ENCODE results near the gene TRIP13. TPM values are rescaled to one million over a fixed set of nuclear protein-coding genes. Genes with fewer than 3 reads are reported as not detected.

Gene TRIP13
- total RNA-seq, 2 donors from 2014 or later = 17.6 to 30.9 TPM

DNA sequence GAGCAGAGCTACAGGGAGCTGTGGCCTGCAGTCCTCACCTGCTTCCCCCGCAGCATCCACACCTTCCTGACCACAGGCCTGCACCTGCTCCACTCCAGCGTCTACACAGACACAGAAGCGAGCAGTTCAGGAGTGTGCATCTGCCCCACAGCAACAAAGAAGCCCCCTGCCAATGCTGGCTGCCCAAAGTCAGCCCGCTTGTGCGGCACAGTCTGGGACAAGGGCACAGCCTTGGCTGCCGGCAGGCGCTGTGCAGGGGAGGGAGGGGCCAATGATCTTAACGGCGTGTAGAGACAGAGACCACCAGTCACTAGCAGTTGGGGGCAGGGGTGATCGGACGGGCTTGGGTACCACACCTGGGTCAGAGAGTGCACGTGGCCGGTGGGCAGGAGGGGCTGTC, 6.6 kb upstream of the TRIP13 start:
- Mint-ChIP-seq H3K27me3 (no peaks in the 10 kb centered on the region), H3K36me3 (peaks cover 23% of the 10 kb centered on the region), H3K27ac (no peak overlapping the region), H3K4me1 (ENCODE audit: low read depth in 2 of 2) (peaks cover 25 to 30% of the 10 kb centered on the region in 2 donors), H3K4me3 (no peak overlapping the region), H3K9me3 (peaks cover 10% of the 10 kb centered on the region)
- DNase-seq (ENCODE audit: low spot score) (no peak), ATAC-seq (no peak)

GRCh38 chr5:886716-887325, 5.9 kb upstream of the TRIP13 start:
- Mint-ChIP-seq H3K4me3 (no peak overlapping the region), H3K4me1 (ENCODE audit: low read depth in 2 of 2) (peaks cover 24 to 28% of the 10 kb centered on the region in 2 donors), H3K9me3 (peaks cover 10% of the 10 kb centered on the region), H3K27ac (no peak overlapping the region), H3K27me3 (no peaks in the 10 kb centered on the region), H3K36me3 (peaks cover 29% of the 10 kb centered on the region)
- DNase-seq (ENCODE audit: low spot score) (no peak), ATAC-seq (no peak)

- Mint-ChIP-seq H3K36me3 (peaks cover 17% of the 10 kb centered on the region), H3K4me1 (ENCODE audit: low read depth in 2 of 2) (peaks cover 12 to 16% of the 10 kb centered on the region in 2 donors), H3K4me3 (no peak overlapping the region), H3K9me3 (no peaks in the 10 kb centered on the region), H3K27me3 (no peaks in the 10 kb centered on the region), H3K27ac (no peak overlapping the region)
- ATAC-seq (no peak), DNase-seq (ENCODE audit: low spot score) (no peak)
Measured at GRCh38 chr5:887947-888637, 4.6 kb upstream of the TRIP13 start.

DNA sequence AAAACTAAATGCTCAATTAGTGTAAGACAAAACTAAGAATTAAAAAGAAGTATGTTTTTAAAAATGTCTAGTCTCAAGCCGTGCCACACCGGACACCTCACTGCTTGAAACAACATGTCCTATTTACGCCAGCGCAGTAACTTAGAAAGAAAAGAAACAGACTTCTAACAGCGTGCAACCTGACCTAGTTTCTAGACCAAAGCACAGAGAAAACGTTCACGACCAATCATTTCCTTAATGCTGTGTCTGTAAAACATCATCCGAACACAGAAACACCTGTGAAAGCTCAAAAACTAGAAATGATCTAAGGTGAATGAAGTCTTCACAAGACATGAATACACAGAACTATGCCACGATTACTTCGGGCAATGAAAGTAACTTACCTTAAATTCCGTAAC, 4.0 kb upstream of the TRIP13 start:
- no peak overlapping the region for H3K4me3 Mint-ChIP-seq
- H3K27ac Mint-ChIP-seq = no peak overlapping the region
- H3K27me3 Mint-ChIP-seq = no peaks in the 10 kb centered on the region
- peaks cover 7 to 10% of the 10 kb centered on the region in 2 donors for H3K4me1 Mint-ChIP-seq (ENCODE audit: low read depth in 2 of 2)
- peaks cover 13% of the 10 kb centered on the region for H3K36me3 Mint-ChIP-seq
- H3K9me3 Mint-ChIP-seq = no peaks in the 10 kb centered on the region
- no peak for DNase-seq (ENCODE audit: low spot score)
- ATAC-seq = no peak

DNA sequence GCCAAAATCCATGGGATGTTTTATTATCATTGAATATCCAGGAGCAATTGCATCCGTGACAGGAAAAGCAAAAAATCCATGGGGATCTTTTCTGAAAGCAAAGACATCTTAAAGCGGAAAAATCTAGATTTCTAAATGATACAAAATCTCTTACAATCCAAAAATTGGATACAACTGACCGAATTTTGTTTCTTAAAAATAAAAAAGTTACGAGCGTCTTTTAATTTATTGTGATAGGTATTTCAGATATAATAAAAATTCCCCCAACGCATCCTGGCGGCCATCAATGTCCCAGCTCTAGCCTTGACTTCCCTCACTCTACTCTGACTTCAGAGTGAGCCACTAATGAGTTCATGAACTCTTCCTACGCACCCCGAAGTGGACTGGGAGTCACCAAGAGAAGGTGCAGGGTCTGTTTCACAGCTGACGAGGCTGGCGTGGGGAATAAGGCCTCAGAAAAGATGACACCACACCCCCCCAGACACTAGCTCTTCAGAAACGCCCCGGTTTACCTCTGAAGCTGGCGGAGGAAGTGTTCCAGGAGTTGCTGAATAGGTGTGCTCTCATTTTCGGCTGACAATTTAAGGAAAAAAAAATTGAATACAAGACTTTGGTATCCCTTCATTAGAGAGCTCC, 3.5 kb upstream of the TRIP13 start:
- H3K4me1 Mint-ChIP-seq (ENCODE audit: low read depth in 2 of 2) = peaks cover 6 to 7% of the 10 kb centered on the region in 2 donors
- no peak for DNase-seq (ENCODE audit: low spot score)
- H3K4me3 Mint-ChIP-seq = no peak overlapping the region
- no peak for ATAC-seq
- H3K27ac Mint-ChIP-seq = no peak overlapping the region
- no peaks in the 10 kb centered on the region for H3K27me3 Mint-ChIP-seq
- H3K9me3 Mint-ChIP-seq = no peaks in the 10 kb centered on the region
- H3K36me3 Mint-ChIP-seq = peaks cover 13% of the 10 kb centered on the region

GRCh38 chr5:891117-891836, 1.4 kb upstream of the TRIP13 start:
- H3K36me3 Mint-ChIP-seq = peaks cover 13% of the 10 kb centered on the region
- no peak for DNase-seq (ENCODE audit: low spot score)
- H3K27ac Mint-ChIP-seq = peak overlapping the region; percentile 70 to 73
- H3K27me3 Mint-ChIP-seq = no peaks in the 10 kb centered on the region
- peaks cover 6 to 7% of the 10 kb centered on the region in 2 donors for H3K4me1 Mint-ChIP-seq (ENCODE audit: low read depth in 2 of 2)
- peak overlapping the region; percentile 83 for H3K4me3 Mint-ChIP-seq
- ATAC-seq = no peak
- H3K9me3 Mint-ChIP-seq = no peaks in the 10 kb centered on the region

- ATAC-seq = peak; percentile 1 to 17
- Mint-ChIP-seq H3K9me3 (no peaks in the 10 kb centered on the region), H3K4me1 (ENCODE audit: low read depth in 2 of 2) (peaks cover 6 to 7% of the 10 kb centered on the region in 2 donors), H3K27ac (peak overlapping the region; percentile 70 to 73), H3K36me3 (peaks cover 17% of the 10 kb centered on the region), H3K27me3 (no peaks in the 10 kb centered on the region), H3K4me3 (peak overlapping the region; percentile 83)
- DNase-seq (ENCODE audit: low spot score) = no peak
Measured at GRCh38 chr5:891837-892393, 769 bp upstream of the TRIP13 start.

DNA sequence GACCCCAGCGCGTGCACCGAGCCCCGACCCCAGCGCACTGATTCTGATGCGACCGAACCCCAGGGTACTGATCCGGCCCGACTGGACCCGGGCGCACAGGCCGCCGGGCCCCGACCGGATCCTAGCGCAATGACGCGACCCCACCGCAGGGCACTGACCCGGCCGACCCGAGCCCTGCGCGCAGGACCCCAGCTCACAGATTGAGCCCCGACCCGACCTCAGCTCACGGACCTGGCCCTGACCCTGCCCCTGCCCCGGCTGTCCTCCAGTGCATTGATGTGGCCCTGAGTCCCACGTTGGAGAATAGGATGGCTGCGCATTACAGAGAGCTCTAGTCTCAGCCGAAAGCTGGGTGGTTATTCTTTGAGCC, 438 bp downstream of the TRIP13 start:
- no peaks in the 10 kb centered on the region for H3K27me3 Mint-ChIP-seq
- peaks cover 11% of the 10 kb centered on the region for H3K36me3 Mint-ChIP-seq
- H3K9me3 Mint-ChIP-seq = no peaks in the 10 kb centered on the region
- DNase-seq (ENCODE audit: low spot score) = no peak
- no peak overlapping the region for H3K27ac Mint-ChIP-seq
- peaks cover 6 to 7% of the 10 kb centered on the region in 2 donors for H3K4me1 Mint-ChIP-seq (ENCODE audit: low read depth in 2 of 2)
- H3K4me3 Mint-ChIP-seq = peak overlapping the region; percentile 83
- peak in 1 of 2 donors; percentile 55 for ATAC-seq

- no peaks in the 10 kb centered on the region for H3K27me3 Mint-ChIP-seq
- ATAC-seq (no peak), DNase-seq (ENCODE audit: low spot score) (no peak)
- H3K9me3 Mint-ChIP-seq = no peaks in the 10 kb centered on the region
- H3K4me3 Mint-ChIP-seq = peak overlapping the region; percentile 83
- H3K27ac Mint-ChIP-seq = no peak overlapping the region
- peaks cover 11% of the 10 kb centered on the region for H3K36me3 Mint-ChIP-seq
- H3K4me1 Mint-ChIP-seq (ENCODE audit: low read depth in 2 of 2) = peaks cover 5 to 6% of the 10 kb centered on the region in 2 donors
Measured at GRCh38 chr5:893711-894110, 1.0 kb downstream of the TRIP13 start.

GRCh38 chr5:900781-901180, 8.1 kb downstream of the TRIP13 start:
- Mint-ChIP-seq H3K27me3 (no peaks in the 10 kb centered on the region), H3K27ac (no peak overlapping the region), H3K4me1 (ENCODE audit: low read depth in 2 of 2) (no peaks in the 10 kb centered on the region), H3K36me3 (peaks cover 9% of the 10 kb centered on the region), H3K9me3 (no peaks in the 10 kb centered on the region), H3K4me3 (no peak overlapping the region)
- DNase-seq (ENCODE audit: low spot score) = no peak
- no peak for ATAC-seq

GRCh38 chr5:902129-902916, 9.6 kb downstream of the TRIP13 start:
- H3K36me3 Mint-ChIP-seq = peaks cover 4% of the 10 kb centered on the region
- H3K27ac Mint-ChIP-seq = no peak overlapping the region
- H3K4me3 Mint-ChIP-seq = no peak overlapping the region
- H3K4me1 Mint-ChIP-seq (ENCODE audit: low read depth in 2 of 2) = no peaks in the 10 kb centered on the region
- H3K27me3 Mint-ChIP-seq = no peaks in the 10 kb centered on the region
- no peak for DNase-seq (ENCODE audit: low spot score)
- no peak for ATAC-seq
- H3K9me3 Mint-ChIP-seq = no peaks in the 10 kb centered on the region

- Mint-ChIP-seq H3K36me3 (peaks cover 4% of the 10 kb centered on the region), H3K9me3 (no peaks in the 10 kb centered on the region), H3K27ac (no peak overlapping the region), H3K4me3 (no peak overlapping the region), H3K4me1 (ENCODE audit: low read depth in 2 of 2) (no peaks in the 10 kb centered on the region), H3K27me3 (no peaks in the 10 kb centered on the region)
- DNase-seq (ENCODE audit: low spot score) = no peak
- ATAC-seq = no peak
Measured at GRCh38 chr5:903756-904096, 11.0 kb downstream of the TRIP13 start.

DNA sequence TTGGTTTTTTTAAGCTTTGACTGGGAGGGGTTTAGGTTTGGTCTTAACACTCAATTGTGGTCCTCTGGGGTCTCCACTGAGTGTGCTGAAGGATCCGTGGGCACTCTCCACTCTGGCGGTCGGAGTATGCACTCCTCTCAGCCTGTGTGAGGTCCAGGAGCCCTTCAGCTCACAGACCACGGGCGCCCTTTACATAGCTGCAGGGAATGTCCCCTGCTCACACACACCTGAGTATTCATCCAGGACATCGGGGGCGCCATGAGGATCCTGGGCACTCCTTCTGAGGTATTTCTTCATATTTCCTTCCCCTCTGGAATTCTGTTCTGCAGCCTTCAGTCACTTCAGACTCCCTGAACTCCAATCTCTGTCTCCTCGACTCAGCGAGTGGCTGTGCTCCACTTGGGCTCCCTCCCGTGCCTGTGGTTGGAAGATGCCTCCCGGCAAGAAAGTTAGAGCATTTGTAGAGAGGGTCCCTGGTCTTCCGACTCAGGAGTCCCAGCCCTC, 12.5 kb downstream of the TRIP13 start:
- no peaks in the 10 kb centered on the region for H3K9me3 Mint-ChIP-seq
- no peak for ATAC-seq
- no peaks in the 10 kb centered on the region for H3K4me1 Mint-ChIP-seq (ENCODE audit: low read depth in 2 of 2)
- H3K27ac Mint-ChIP-seq = no peak overlapping the region
- H3K36me3 Mint-ChIP-seq = peaks cover 4% of the 10 kb centered on the region
- H3K4me3 Mint-ChIP-seq = no peak overlapping the region
- DNase-seq (ENCODE audit: low spot score) = no peak
- H3K27me3 Mint-ChIP-seq = no peaks in the 10 kb centered on the region

Measured in natural killer cell treated with Interleukin-12 subunit alpha and Interleukin-12 subunit beta and Interleukin-15 and Interleukin-18, amount 100 ng/mL, for 72 hours (primary cell).